Bronchial epithelial cell (primary cell): ENCODE measurements around the gene NME7. TPM values are rescaled to one million over a fixed set of nuclear protein-coding genes. Genes with fewer than 3 reads are reported as not detected.

Experiments
- DNase-seq: peaks from one replicate; pipeline ENCODE4 v3.0.0-alpha.2; 2010; ENCODE audit warnings: low read depth
- FAIRE-seq: peaks from 2 replicates; lab custom pipeline; 2011; peaks lifted over from hg19 to GRCh38; lab: Jason Lieb, UNC
- H3K27me3 ChIP-seq: 2 replicates; pipeline ENCODE4 v1.5.1; 2011; ENCODE audit warnings: low read length; ENCODE audit not compliant: control insufficient read depth, insufficient read depth
- H3K36me3 ChIP-seq: 2 replicates; pipeline ENCODE4 v1.5.1; 2011; ENCODE audit warnings: low read length; ENCODE audit not compliant: control insufficient read depth, insufficient read depth
- H3K4me3 ChIP-seq: 2 replicates; pipeline ENCODE4 v1.5.1; 2011; ENCODE audit warnings: mild to moderate bottlenecking, low read depth, low read length, control low read depth
- total RNA-seq: library from RNA; depleted of rRNA; stranded (reverse); fragments of >200 nt; gene quantifications from 2 replicates; pipeline ENCODE4 v1.2.1, GENCODE V29; 2014
- TF ChIP-seq, protein P1 (sequence below): IDR thresholded peaks from 2 replicates; pipeline ENCODE4 v1.5.1; 2011; ENCODE audit warnings: mild to moderate bottlenecking, moderate library complexity, low read length, control low read depth, inconsistent platforms; ENCODE audit not compliant: insufficient read depth, severe bottlenecking

Gene NME7
- total RNA-seq, 1 donor from 2014 or later = 11.6 TPM

- DNase-seq (no peak), FAIRE-seq (no peak)
- H3K4me3 ChIP-seq = no peak overlapping the region
- H3K27me3 ChIP-seq = no peaks in the 10 kb centered on the region
- TF ChIP-seq, protein P1, sequence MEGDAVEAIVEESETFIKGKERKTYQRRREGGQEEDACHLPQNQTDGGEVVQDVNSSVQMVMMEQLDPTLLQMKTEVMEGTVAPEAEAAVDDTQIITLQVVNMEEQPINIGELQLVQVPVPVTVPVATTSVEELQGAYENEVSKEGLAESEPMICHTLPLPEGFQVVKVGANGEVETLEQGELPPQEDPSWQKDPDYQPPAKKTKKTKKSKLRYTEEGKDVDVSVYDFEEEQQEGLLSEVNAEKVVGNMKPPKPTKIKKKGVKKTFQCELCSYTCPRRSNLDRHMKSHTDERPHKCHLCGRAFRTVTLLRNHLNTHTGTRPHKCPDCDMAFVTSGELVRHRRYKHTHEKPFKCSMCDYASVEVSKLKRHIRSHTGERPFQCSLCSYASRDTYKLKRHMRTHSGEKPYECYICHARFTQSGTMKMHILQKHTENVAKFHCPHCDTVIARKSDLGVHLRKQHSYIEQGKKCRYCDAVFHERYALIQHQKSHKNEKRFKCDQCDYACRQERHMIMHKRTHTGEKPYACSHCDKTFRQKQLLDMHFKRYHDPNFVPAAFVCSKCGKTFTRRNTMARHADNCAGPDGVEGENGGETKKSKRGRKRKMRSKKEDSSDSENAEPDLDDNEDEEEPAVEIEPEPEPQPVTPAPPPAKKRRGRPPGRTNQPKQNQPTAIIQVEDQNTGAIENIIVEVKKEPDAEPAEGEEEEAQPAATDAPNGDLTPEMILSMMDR = no peak
- H3K36me3 ChIP-seq = peaks cover 6% of the 10 kb centered on the region
Observed at GRCh38 chr1:169390303-169390702, 22.7 kb upstream of the NME7 start.

GRCh38 chr1:169387399-169387798 is 19.8 kb upstream of the NME7 start:
- Histone ChIP-seq H3K4me3 (no peak overlapping the region), H3K27me3 (no peaks in the 10 kb centered on the region), H3K36me3 (peaks cover 7% of the 10 kb centered on the region)
- TF ChIP-seq, protein P1 = no peak
- FAIRE-seq = no peak
- DNase-seq = peak; percentile 29

GRCh38 chr1:169383449-169383848 is 15.9 kb upstream of the NME7 start:
- Histone ChIP-seq H3K4me3 (no peak overlapping the region), H3K36me3 (peaks cover 6% of the 10 kb centered on the region), H3K27me3 (no peaks in the 10 kb centered on the region)
- TF ChIP-seq, protein P1 = no peak
- no peak for FAIRE-seq
- peak; percentile 16 for DNase-seq

DNA sequence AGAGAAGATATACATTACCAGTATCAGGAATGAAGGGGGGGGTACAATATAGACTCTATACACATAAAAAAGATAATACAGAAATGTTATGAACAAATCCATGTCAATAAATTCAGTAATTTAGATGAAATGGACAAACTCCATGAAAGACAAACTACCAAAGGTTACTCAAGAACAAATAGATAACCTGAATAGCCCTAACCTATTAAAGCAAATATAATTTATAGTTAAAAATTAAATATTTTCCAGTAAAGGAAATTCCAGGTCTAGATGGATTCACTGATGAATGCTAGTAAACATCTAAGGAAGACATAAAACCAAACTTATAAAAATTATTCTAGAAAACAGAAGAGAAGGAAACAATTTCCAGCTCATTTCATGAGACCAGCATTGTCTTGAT is 13.6 kb upstream of the NME7 start:
- peaks cover 12% of the 10 kb centered on the region for H3K36me3 ChIP-seq
- H3K4me3 ChIP-seq = no peak overlapping the region
- DNase-seq (no peak), FAIRE-seq (no peak)
- H3K27me3 ChIP-seq = no peaks in the 10 kb centered on the region
- TF ChIP-seq, protein P1 = no peak

DNA sequence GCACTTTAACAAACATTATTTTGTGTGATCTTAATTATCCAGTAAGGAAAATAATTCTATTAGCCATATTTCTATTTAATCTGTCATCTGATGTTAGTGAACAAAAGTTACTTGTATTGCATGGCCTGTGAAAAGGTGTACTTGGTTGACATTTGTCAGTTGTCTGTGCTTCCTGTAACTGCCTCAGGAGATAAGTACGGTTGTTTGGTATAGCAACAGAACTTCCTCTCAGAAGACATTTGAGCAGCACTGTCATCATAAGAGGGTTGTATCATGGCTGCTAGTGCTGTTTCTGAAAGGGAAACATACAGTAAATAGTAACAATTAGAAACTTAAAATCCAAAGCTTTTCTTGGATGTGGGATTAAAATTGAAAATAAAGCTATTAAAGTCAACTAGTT is 3.8 kb upstream of the NME7 start:
- DNase-seq (no peak), FAIRE-seq (no peak)
- H3K4me3 ChIP-seq = no peak overlapping the region
- no peaks in the 10 kb centered on the region for H3K27me3 ChIP-seq
- H3K36me3 ChIP-seq = peaks cover 4% of the 10 kb centered on the region
- TF ChIP-seq, protein P1 = no peak

GRCh38 chr1:169368406-169368769 is 791 bp upstream of the NME7 start:
- DNase-seq (peak; percentile 35), FAIRE-seq (peak; percentile 58)
- peaks cover 3% of the 10 kb centered on the region for H3K36me3 ChIP-seq
- TF ChIP-seq, protein P1 = no peak
- H3K27me3 ChIP-seq = no peaks in the 10 kb centered on the region
- peak overlapping the region; percentile 67 for H3K4me3 ChIP-seq
